Keratinocyte (primary cell): Measurements from ENCODE around the gene AKR1E2.

Experiments
- CTCF ChIP-seq, 3 experiments: IDR thresholded peaks in 1 of 3; conservative IDR thresholded peaks in 1 of 3; optimal IDR thresholded peaks in 1 of 3; 2 replicates in 2 of 3; 3 replicates in 1 of 3; pipeline versions ENCODE3 to v1.5.1; 2011; ENCODE audit warnings: low read length in 3 of 3, mild to moderate bottlenecking in 3 of 3, moderate library complexity in 2 of 3, control low read depth in 1 of 3, inconsistent platforms in 1 of 3; ENCODE audit not compliant: insufficient read depth in 2 of 3; ENCODE audit errors: extremely low read depth in 1 of 3
- EZH2 ChIP-seq: IDR thresholded peaks from one replicate; pipeline ENCODE4 v1.6.1; 2012; ENCODE audit warnings: inconsistent platforms, mild to moderate bottlenecking, low read length, moderate library complexity

GRCh38 chr10:4806534-4806933 is 19.5 kb upstream of the AKR1E2 start:
- TF ChIP-seq CTCF (optimal IDR thresholded peaks at IDR 0.05 in 1 of 3, IDR thresholded peaks at IDR 0.05 in 1 of 3, conservative IDR thresholded peaks at IDR 0.05 in 1 of 3; ENCODE audit: extremely low read depth in 1 of 3, insufficient read depth in 2 of 3, low read length in 3 of 3) (no peak), EZH2 (no peak)
